BLaER1 (cell line): Measurements from ENCODE around the gene IP6K1.

Experiments used
- H3K27ac ChIP-seq: shearing (Covaris generic); formaldehyde crosslinking; 2 replicates; pipeline ENCODE4 v1.8.1; 2022
- H3K27me3 ChIP-seq: shearing (Covaris generic); formaldehyde crosslinking; 2 replicates; pipeline ENCODE4 v1.8.1; 2022
- H3K36me3 ChIP-seq: shearing (Covaris generic); formaldehyde crosslinking; 2 replicates; pipeline ENCODE4 v1.8.1; 2022
- H3K4me1 ChIP-seq: shearing (Covaris generic); formaldehyde crosslinking; 2 replicates; pipeline ENCODE4 v1.8.1; 2022
- H3K4me2 ChIP-seq: shearing (Covaris generic); formaldehyde crosslinking; 2 replicates; pipeline ENCODE4 v1.8.1; 2022
- H3K4me3 ChIP-seq: shearing (Covaris generic); formaldehyde crosslinking; 2 replicates; pipeline ENCODE4 v1.8.1; 2022
- H3K9ac ChIP-seq: shearing (Covaris generic); formaldehyde crosslinking; 2 replicates; pipeline ENCODE4 v1.8.1; 2022
- H3K9me3 ChIP-seq: shearing (Covaris generic); formaldehyde crosslinking; 2 replicates; pipeline ENCODE4 v1.8.1; 2022
- H4K20me1 ChIP-seq: shearing (Covaris generic); formaldehyde crosslinking; 2 replicates; pipeline ENCODE4 v1.8.1; 2022
- Cebpa-rat ChIP-seq: shearing (Covaris generic); IDR thresholded peaks from 2 replicates; pipeline ENCODE4 v1.8.1; 2022

IP6K1 gene

GRCh38 chr3:49794926-49795905 is 8.9 kb upstream of the IP6K1 start:
- no peak for TF ChIP-seq Cebpa-rat
- Histone ChIP-seq H3K4me1 (peaks cover 23% of the 10 kb centered on the region), H3K4me3 (no peak overlapping the region), H3K9ac (no peak overlapping the region), H3K9me3 (no peaks in the 10 kb centered on the region), H3K4me2 (no peak overlapping the region), H3K27me3 (no peaks in the 10 kb centered on the region), H3K27ac (no peak overlapping the region), H3K36me3 (no peaks in the 10 kb centered on the region), H4K20me1 (no peaks in the 10 kb centered on the region)

- Histone ChIP-seq H4K20me1 (no peaks in the 10 kb centered on the region), H3K9ac (no peak overlapping the region), H3K4me1 (peaks cover 31% of the 10 kb centered on the region), H3K9me3 (no peaks in the 10 kb centered on the region), H3K4me2 (no peak overlapping the region), H3K4me3 (no peak overlapping the region), H3K27me3 (no peaks in the 10 kb centered on the region), H3K27ac (no peak overlapping the region), H3K36me3 (no peaks in the 10 kb centered on the region)
- TF ChIP-seq Cebpa-rat: no peak
These were observed 8.1 kb upstream of the IP6K1 start for GRCh38 chr3:49794431-49794830.

GRCh38 chr3:49793486-49794085 is 7.2 kb upstream of the IP6K1 start:
- Histone ChIP-seq H3K4me3 (no peak overlapping the region), H3K4me1 (peaks cover 32% of the 10 kb centered on the region), H3K27me3 (no peaks in the 10 kb centered on the region), H3K4me2 (no peak overlapping the region), H3K9me3 (no peaks in the 10 kb centered on the region), H3K27ac (no peak overlapping the region), H3K36me3 (no peaks in the 10 kb centered on the region), H3K9ac (no peak overlapping the region), H4K20me1 (no peaks in the 10 kb centered on the region)
- TF ChIP-seq Cebpa-rat: no peak

GRCh38 chr3:49792371-49793150 is 6.2 kb upstream of the IP6K1 start:
- no peak overlapping the region for H3K4me3 ChIP-seq
- TF ChIP-seq Cebpa-rat: no peak
- H3K4me1 ChIP-seq: peaks cover 31% of the 10 kb centered on the region
- H3K9me3 ChIP-seq: no peaks in the 10 kb centered on the region
- H4K20me1 ChIP-seq: no peaks in the 10 kb centered on the region
- H3K4me2 ChIP-seq: no peak overlapping the region
- no peak overlapping the region for H3K27ac ChIP-seq
- no peaks in the 10 kb centered on the region for H3K36me3 ChIP-seq
- H3K9ac ChIP-seq: no peak overlapping the region
- no peaks in the 10 kb centered on the region for H3K27me3 ChIP-seq

- H4K20me1 ChIP-seq: no peaks in the 10 kb centered on the region
- H3K27me3 ChIP-seq: no peaks in the 10 kb centered on the region
- no peak for TF ChIP-seq Cebpa-rat
- no peak overlapping the region for H3K27ac ChIP-seq
- no peak overlapping the region for H3K9ac ChIP-seq
- H3K4me3 ChIP-seq: no peak overlapping the region
- peaks cover 33% of the 10 kb centered on the region for H3K4me1 ChIP-seq
- H3K4me2 ChIP-seq: no peak overlapping the region
- no peaks in the 10 kb centered on the region for H3K9me3 ChIP-seq
- no peaks in the 10 kb centered on the region for H3K36me3 ChIP-seq
These were observed 5.2 kb upstream of the IP6K1 start for GRCh38 chr3:49791571-49791970.

- peak overlapping the region; percentile 62 for H3K4me2 ChIP-seq
- H3K9ac ChIP-seq: 0 out of 2 replicates have a peak overlapping the region, but pooled peaks have one; percentile 2
- H3K9me3 ChIP-seq: no peaks in the 10 kb centered on the region
- no peak for TF ChIP-seq Cebpa-rat
- H3K36me3 ChIP-seq: no peaks in the 10 kb centered on the region
- H4K20me1 ChIP-seq: no peaks in the 10 kb centered on the region
- H3K27ac ChIP-seq: peak overlapping the region; percentile 24; the same call in 1 of the 2 replicates
- no peak overlapping the region for H3K4me3 ChIP-seq
- no peaks in the 10 kb centered on the region for H3K27me3 ChIP-seq
- peaks cover 33% of the 10 kb centered on the region for H3K4me1 ChIP-seq
These were observed 4.5 kb upstream of the IP6K1 start for GRCh38 chr3:49790626-49791411.

GRCh38 chr3:49788056-49788455 is 1.7 kb upstream of the IP6K1 start:
- Histone ChIP-seq H3K36me3 (peaks cover 13% of the 10 kb centered on the region), H3K4me2 (no peak overlapping the region), H3K27me3 (no peaks in the 10 kb centered on the region), H3K9ac (no peak overlapping the region), H3K27ac (no peak overlapping the region), H3K4me1 (peaks cover 55% of the 10 kb centered on the region), H4K20me1 (peaks cover 16% of the 10 kb centered on the region; the same call in 1 of the 2 replicates), H3K4me3 (no peak overlapping the region), H3K9me3 (no peaks in the 10 kb centered on the region)
- TF ChIP-seq Cebpa-rat: no peak

GRCh38 chr3:49787536-49787935 is 1.2 kb upstream of the IP6K1 start:
- H3K36me3 ChIP-seq: peaks cover 18% of the 10 kb centered on the region
- H3K27ac ChIP-seq: peak overlapping the region; percentile 92; the same call in 1 of the 2 replicates
- TF ChIP-seq Cebpa-rat: no peak
- H3K4me2 ChIP-seq: peak overlapping the region; percentile 99
- H3K4me1 ChIP-seq: peaks cover 60% of the 10 kb centered on the region
- H3K4me3 ChIP-seq: no peak overlapping the region
- H4K20me1 ChIP-seq: peaks cover 22% of the 10 kb centered on the region; the same call in 1 of the 2 replicates
- no peaks in the 10 kb centered on the region for H3K9me3 ChIP-seq
- H3K27me3 ChIP-seq: no peaks in the 10 kb centered on the region
- H3K9ac ChIP-seq: 0 out of 2 replicates have a peak overlapping the region, but pooled peaks have one; percentile 92

- H3K36me3 ChIP-seq: peaks cover 22% of the 10 kb centered on the region
- H3K9me3 ChIP-seq: no peaks in the 10 kb centered on the region
- H3K9ac ChIP-seq: peak overlapping the region; percentile 92
- peak overlapping the region; percentile 92 for H3K27ac ChIP-seq
- H4K20me1 ChIP-seq: peaks cover 26% of the 10 kb centered on the region; the same call in 1 of the 2 replicates
- peak overlapping the region; percentile 99 for H3K4me2 ChIP-seq
- H3K27me3 ChIP-seq: no peaks in the 10 kb centered on the region
- no peak for TF ChIP-seq Cebpa-rat
- peak overlapping the region; percentile 96 for H3K4me3 ChIP-seq
- peaks cover 60% of the 10 kb centered on the region for H3K4me1 ChIP-seq
These were observed 781 bp upstream of the IP6K1 start for GRCh38 chr3:49787182-49787464.
